Testis (tissue), 5 donors: ENCODE measurements around the gene C1QTNF8. TPM values are rescaled to one million over a fixed set of nuclear protein-coding genes. Genes with fewer than 3 reads are reported as not detected.

ENCODE experiments used
- DNase-seq: peaks from one replicate; pipeline ENCODE4 v3.0.0-alpha.2; 2019
- H3K27ac ChIP-seq, 2 donors: fragments of 200-600 bp; sonication (generic); one replicate each; pipeline ENCODE4 v1.5.1; 2019
- H3K27me3 ChIP-seq: fragments of 200-600 bp; sonication (generic); one replicate; pipeline ENCODE4 v1.5.1; 2019
- H3K36me3 ChIP-seq: fragments of 200-600 bp; sonication (generic); one replicate; pipeline ENCODE4 v1.5.1; 2017; ENCODE audit warnings: low read depth; ENCODE audit errors: missing control alignments
- H3K4me1 ChIP-seq: fragments of 200-600 bp; sonication (generic); one replicate; pipeline ENCODE4 v1.5.1; 2019
- H3K4me3 ChIP-seq, 2 donors: fragments of 200-600 bp; sonication (generic); one replicate each; pipeline ENCODE4 v1.5.1; 2017 to 2019
- H3K9me3 ChIP-seq: fragments of 200-600 bp; sonication (generic); one replicate; pipeline ENCODE4 v1.5.1; 2017
- POLR2A ChIP-seq: fragments of 450-650 bp; IDR thresholded peaks from one replicate; pipeline ENCODE4 v1.6.1; 2017; ENCODE audit warnings: antibody characterized with exemption, mild to moderate bottlenecking, moderate library complexity
- WGBS, 2 donors: methylation state at CpG; one replicate each; pipeline ENCODE4 v1.1.5; 2018; 5-methylcytosine and 5-hydroxymethylcytosine counted together
- intact Hi-C: fragments of 100-400 bp; cut with DNase I; formaldehyde crosslinking; loops from one replicate; pipeline ENCODE4 v1.15.1; 2023; ENCODE audit warnings: low total_unique reads
- long read RNA-seq, 2 donors: transcript quantifications; one replicate each; lab custom pipeline, GENCODE V29; 2026
- polyA plus RNA-seq: library from polyadenylated mRNA; stranded (reverse); fragments of 350-450 nt; fragmentation: Illumina TruSeq; extraction: RNeasy Lipid Tissue Mini Kit (QIAGEN cat#74804); gene quantifications from one replicate; pipeline ENCODE4 v1.2.3, GENCODE V29; 2014; ENCODE audit warnings: low read depth, low replicate concordance; ENCODE audit not compliant: insufficient read depth
- total RNA-seq, 2 donors: library from RNA; depleted of rRNA; stranded (reverse); fragments of >200 nt; gene quantifications; one replicate each; pipeline ENCODE4 v1.2.3, GENCODE V29; 2016
- TF ChIP-seq, protein P1 (sequence below), 3 experiments: fragments of 450-650 bp in 2 of 3; fragments of 200-600 bp in 1 of 3; sonication (generic) in 1 of 3; IDR thresholded peaks; one replicate each; pipeline ENCODE4 v1.5.1; 2016 to 2019; ENCODE audit warnings: antibody characterized with exemption in 3 of 3, mild to moderate bottlenecking in 2 of 3, moderate library complexity in 1 of 3

Gene C1QTNF8, protein sequence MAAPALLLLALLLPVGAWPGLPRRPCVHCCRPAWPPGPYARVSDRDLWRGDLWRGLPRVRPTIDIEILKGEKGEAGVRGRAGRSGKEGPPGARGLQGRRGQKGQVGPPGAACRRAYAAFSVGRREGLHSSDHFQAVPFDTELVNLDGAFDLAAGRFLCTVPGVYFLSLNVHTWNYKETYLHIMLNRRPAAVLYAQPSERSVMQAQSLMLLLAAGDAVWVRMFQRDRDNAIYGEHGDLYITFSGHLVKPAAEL
- 1 to 10 TPM; 1.3 to 2.7 TPM for total RNA-seq
- polyA plus RNA-seq: not detected
- long read RNA-seq, donor 1: 0 reads
- long read RNA-seq, donor 2: 0 reads

DNA sequence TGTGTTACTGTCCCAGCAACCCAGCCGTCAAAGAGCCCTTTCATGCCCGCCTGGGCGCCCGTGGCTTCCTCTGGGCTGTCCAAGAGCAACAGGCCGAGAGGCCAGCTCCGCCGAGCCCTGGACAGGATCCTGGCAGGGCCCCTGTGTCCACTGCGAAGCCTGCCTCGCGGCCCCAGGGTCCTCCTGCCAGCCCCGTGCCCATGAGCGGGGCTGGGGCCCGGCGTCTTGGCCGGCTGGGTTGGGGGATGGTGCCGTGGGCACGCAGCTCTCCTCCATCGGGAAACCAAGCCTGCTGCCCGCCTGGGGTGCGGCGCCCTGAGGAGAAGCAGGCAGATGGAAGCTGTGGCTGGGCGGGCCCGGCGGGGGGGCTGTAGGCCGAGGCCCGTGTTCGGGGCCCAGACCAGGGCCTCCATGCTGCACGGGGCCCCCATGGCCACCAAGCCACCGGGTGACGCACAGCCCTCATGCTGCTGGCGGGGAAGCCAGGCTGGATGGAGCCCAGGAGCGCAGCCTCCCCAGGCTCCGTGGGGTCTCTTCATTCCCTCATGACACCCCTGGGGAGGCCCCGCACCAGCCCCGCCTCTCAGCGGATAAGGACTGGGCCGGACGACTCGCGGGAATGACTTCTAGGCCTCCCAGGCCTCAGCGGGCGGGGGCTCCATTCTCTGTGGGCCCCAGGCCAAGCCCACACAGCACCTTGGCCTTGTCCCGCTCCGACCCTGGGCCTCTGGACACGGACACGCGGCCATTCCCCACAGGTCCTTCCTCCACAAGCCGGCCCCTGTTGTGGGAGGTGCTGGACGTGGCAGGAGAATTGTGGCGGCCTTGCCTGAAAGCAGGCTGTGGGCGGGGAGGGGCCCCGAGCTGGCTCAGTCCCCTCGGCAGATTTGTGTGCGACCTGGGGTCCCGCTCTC, at the start of gene C1QTNF8:
Gene C1QTNF8, minus strand, starts transcription at position 76 of the 914 bp plus-strand sequence. CDS start 1,322 bp downstream, outside the sequence.
- no peak within 1 kb of the TSS for H3K4me3 ChIP-seq
- H3K4me1 ChIP-seq: peaks cover 8% of the 10 kb centered on the region
- H3K27ac ChIP-seq: peak within 1 kb of the TSS; percentile 29 to 61
- H3K9me3 ChIP-seq: no peaks in the 10 kb centered on the region
- TF ChIP-seq, protein P1, sequence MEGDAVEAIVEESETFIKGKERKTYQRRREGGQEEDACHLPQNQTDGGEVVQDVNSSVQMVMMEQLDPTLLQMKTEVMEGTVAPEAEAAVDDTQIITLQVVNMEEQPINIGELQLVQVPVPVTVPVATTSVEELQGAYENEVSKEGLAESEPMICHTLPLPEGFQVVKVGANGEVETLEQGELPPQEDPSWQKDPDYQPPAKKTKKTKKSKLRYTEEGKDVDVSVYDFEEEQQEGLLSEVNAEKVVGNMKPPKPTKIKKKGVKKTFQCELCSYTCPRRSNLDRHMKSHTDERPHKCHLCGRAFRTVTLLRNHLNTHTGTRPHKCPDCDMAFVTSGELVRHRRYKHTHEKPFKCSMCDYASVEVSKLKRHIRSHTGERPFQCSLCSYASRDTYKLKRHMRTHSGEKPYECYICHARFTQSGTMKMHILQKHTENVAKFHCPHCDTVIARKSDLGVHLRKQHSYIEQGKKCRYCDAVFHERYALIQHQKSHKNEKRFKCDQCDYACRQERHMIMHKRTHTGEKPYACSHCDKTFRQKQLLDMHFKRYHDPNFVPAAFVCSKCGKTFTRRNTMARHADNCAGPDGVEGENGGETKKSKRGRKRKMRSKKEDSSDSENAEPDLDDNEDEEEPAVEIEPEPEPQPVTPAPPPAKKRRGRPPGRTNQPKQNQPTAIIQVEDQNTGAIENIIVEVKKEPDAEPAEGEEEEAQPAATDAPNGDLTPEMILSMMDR (IDR thresholded peaks at IDR 0.05): no peak
- no peak for TF ChIP-seq POLR2A
- intact Hi-C loops: loop anchor here (5.0 kb wide), 1 partner anchor 39 kb away; no protein-coding TSS in a partner anchor
- H3K27me3 ChIP-seq: no peaks in the 10 kb centered on the region
- WGBS, 2 donors: 34 to 39% methylated on average over 13 to 53 of the region's 55 CpGs
- H3K36me3 ChIP-seq: no peaks in the 10 kb centered on the region
- DNase-seq: peak; percentile 69

DNA sequence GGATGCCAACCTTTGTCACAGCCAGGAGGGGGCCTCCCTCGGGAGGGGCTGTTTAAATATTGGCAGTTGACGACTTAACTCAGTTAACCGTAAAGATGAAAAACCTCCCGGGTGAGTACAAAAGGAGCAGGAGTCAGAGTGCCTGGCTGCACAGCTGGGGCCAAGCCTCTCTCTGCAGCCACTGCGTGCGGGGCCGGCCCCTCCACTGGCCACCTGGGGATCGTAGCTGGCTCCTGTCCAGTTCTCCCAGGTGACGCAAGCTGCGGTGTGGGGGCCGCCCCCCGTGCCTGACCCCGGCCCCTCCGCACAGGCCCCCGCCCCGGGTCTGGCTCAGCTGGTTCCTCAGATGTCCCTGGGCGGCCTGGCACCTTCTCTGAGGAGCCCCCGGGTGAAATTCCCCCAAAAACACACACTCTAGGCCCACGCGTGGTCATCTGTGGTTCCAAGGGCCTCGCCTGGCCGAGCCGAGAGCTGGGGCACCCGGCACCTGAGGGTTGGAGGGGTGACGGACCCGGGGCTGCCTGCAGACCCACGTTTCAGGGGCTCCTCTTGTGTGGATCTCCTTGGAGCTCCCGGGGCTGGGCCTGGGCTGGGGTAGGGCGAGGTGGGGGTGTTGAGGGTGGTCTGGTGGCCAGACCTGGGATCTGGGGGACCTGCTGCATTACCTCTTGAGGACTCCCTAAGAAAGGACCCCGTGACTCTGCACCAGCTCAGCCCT, 49.5 kb upstream of the C1QTNF8 start:
- WGBS, 2 donors: 51% methylated on average over 5 to 30 of the region's 30 CpGs
- no peak for TF ChIP-seq POLR2A
- TF ChIP-seq, protein P1 (IDR thresholded peaks at IDR 0.05): no peak
- no peak overlapping the region for H3K27ac ChIP-seq
- no peak for DNase-seq
- no peaks in the 10 kb centered on the region for H3K4me1 ChIP-seq
- no peaks in the 10 kb centered on the region for H3K27me3 ChIP-seq
- intact Hi-C loops: no loop called here
- H3K9me3 ChIP-seq: no peaks in the 10 kb centered on the region
- no peaks in the 10 kb centered on the region for H3K36me3 ChIP-seq
- no peak overlapping the region for H3K4me3 ChIP-seq

DNA sequence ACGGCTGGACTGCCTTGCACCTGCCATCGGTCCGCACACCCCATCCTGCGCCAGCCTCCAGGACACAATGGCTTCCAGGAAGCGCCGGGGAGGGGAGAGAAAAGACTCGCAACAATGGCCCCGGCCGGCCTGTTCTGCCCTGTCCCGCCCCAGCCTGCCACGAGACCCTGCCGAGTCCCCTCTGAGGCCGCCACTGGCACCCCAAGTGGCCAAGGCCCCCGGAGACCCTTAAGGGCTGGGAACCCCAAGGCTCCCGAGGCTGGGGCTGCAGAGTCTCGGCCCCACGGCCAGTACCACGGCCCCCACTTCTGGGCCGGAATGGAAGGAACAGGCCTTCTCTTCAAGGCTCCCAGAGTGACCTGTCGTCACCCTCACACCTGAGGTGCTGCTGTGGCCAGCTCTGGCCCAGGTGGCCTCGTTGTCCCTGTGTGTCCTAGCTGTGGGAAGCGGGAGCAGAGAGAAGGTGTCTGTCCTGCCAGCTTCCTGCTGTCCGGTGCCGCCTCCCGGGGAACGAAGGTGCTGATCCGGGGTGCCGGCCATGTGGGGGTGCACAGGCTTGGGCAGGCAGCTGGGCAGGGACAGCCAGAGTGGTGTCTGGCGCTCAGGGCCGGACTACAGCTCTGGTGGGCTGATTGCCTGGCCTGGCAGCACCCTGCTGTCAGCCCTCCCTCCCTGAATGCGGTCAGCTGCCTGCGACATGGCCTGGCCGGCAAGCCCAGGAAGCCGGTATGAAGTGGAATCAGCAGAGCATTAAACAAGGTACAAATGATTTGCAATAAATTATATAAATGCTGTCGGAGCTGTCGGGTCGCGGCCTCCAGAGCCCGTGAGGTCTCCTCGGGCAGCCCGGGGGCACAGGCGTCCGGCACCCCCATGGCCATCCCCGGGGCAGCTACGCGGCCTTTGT, 48.7 kb upstream of the C1QTNF8 start:
- Histone ChIP-seq H3K27ac (no peak overlapping the region), H3K9me3 (no peaks in the 10 kb centered on the region), H3K4me1 (no peaks in the 10 kb centered on the region), H3K36me3 (no peaks in the 10 kb centered on the region), H3K27me3 (no peaks in the 10 kb centered on the region), H3K4me3 (no peak overlapping the region)
- DNase-seq: no peak
- intact Hi-C loops: no loop called here
- WGBS, 2 donors: 83 to 90% methylated on average over 22 to 45 of the region's 46 CpGs
- TF ChIP-seq, protein P1 (IDR thresholded peaks at IDR 0.05): no peak
- TF ChIP-seq POLR2A: no peak

DNA sequence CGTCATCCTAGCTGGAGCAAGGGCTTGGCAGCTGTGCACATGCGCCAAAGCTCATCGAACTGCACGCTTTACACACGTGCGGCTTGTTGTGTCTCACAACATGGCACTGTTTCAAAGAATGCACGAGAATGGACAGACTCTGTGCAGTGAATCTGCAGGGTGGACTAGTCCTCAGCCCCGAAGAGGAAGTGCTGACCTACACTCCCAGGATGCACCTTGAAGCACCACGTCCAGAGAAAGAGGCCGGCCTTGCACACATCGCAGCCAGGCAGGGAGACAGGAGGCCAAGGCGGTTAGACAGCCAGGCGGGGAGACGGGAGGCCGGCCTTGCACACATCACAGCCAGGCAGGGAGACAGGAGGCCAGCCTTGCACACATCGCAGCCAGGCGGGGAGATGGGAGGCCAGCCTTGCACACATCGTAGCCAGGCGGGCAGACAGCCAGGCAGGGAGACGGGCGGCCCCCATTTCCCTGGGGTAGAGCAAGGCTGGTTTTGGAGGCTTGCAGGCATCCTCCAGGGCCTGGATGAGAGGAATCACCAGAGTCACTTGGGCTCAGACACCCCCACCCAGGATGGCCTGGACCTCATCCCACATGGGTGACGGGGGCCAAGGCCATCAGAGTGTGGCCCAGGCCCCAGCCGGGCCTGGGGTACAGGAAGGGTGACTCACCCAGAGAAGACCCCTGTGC, 47.9 kb upstream of the C1QTNF8 start:
- H3K4me3 ChIP-seq: no peak overlapping the region
- H3K27ac ChIP-seq: no peak overlapping the region
- intact Hi-C loops: no loop called here
- H3K27me3 ChIP-seq: no peaks in the 10 kb centered on the region
- no peak for DNase-seq
- no peaks in the 10 kb centered on the region for H3K36me3 ChIP-seq
- H3K4me1 ChIP-seq: no peaks in the 10 kb centered on the region
- 87 to 90% methylated on average over 15 to 23 of the region's 23 CpGs for WGBS, 2 donors
- TF ChIP-seq, protein P1 (IDR thresholded peaks at IDR 0.05): no peak
- no peak for TF ChIP-seq POLR2A
- H3K9me3 ChIP-seq: no peaks in the 10 kb centered on the region
